Retina (tissue), 1 donor: ENCODE measurements around the gene LRPAP1.
"Not testable (repeated sequence)": the region's sequence is repeated elsewhere in the genome, so short reads cannot be mapped to it uniquely, and the experiment has no call there.

Experiments used
- DNase-seq: peaks from one replicate; pipeline ENCODE4 v3.0.0-alpha.2; 2016

The LRPAP1 gene

GRCh38 chr4:3455596-3455995 lies 76.6 kb downstream of the LRPAP1 start:
- DNase-seq, result not testable (repeated sequence)
